K562 (cell line): ENCODE results near the gene EPYC. TPM values are rescaled to one million over a fixed set of nuclear protein-coding genes. Genes with fewer than 3 reads are reported as not detected.

Experiments used
- CCAR2 ChIP-seq: fragments of 200-400 bp; formaldehyde crosslinking; IDR thresholded peaks from 2 replicates; pipeline ENCODE4 v1.6.1; 2017; ENCODE audit warnings: mild to moderate bottlenecking, low read depth, low read length
- CTCFL ChIP-seq: IDR thresholded peaks from 2 replicates; pipeline ENCODE4 v1.6.1; 2011; ENCODE audit warnings: borderline replicate concordance, low read depth, mild to moderate bottlenecking, moderate library complexity, low read length; ENCODE audit not compliant: insufficient read depth, poor library complexity, severe bottlenecking
- DLX4 ChIP-seq: fragments of 250-450 bp; sonication (Bioruptor Pico); IDR thresholded peaks from 2 replicates; pipeline ENCODE4 v1.6.1; 2021; ENCODE audit warnings: mild to moderate bottlenecking
- MAFF ChIP-seq: IDR thresholded peaks from 2 replicates; pipeline ENCODE4 v1.6.1; 2012; ENCODE audit warnings: low read length, improper control_type of control experiment
- RBM15 ChIP-seq: fragments of 200-400 bp; formaldehyde crosslinking; IDR thresholded peaks from 2 replicates; pipeline ENCODE4 v1.6.1; 2018; ENCODE audit warnings: mild to moderate bottlenecking, low read length, moderate library complexity; ENCODE audit not compliant: insufficient read depth
- REST ChIP-seq, 2 experiments: fragments of 450-650 bp; formaldehyde crosslinking in 1 of 2; IDR thresholded peaks; 2 replicates each; pipeline versions ENCODE4 v1.4.0 to v1.6.1; 2014 to 2020; ENCODE audit warnings: mild to moderate bottlenecking in 2 of 2, borderline replicate concordance in 1 of 2, low read depth in 1 of 2
- polyA plus RNA-seq, 8 experiments: library from polyadenylated mRNA; depleted of rRNA in 4 of 8; stranded (reverse) in 5 of 8; unstranded in 3 of 8; fragments of >200 nt; fragmentation: Nextera tagmentation in 2 of 8; fragmentation: Illumina TruSeq in 1 of 8; extraction: Ambion mirVana in 2 of 8; extraction: Trizol in 1 of 8; gene quantifications; 2 replicates each; pipeline versions ENCODE4 v1.2.1 to v1.2.3, GENCODE V29; 2011 to 2014; ENCODE audit warnings: inconsistent platforms in 1 of 8, missing spikeins in 1 of 8
- total RNA-seq, 7 experiments: library from RNA; depleted of rRNA in 6 of 7; stranded (reverse); fragments of >200 nt in 6 of 7; fragmentation: Illumina TruSeq in 2 of 7; extraction: Trizol in 2 of 7; gene quantifications; 2 replicates each; pipeline versions ENCODE4 v1.2.1 to v1.2.3, GENCODE V29; 2011 to 2021; ENCODE audit warnings: low replicate concordance in 1 of 7

The EPYC gene
- total and polyA plus RNA-seq, 9 of the 15 experiments (the other 6 are each of a cell fraction or from before 2014, with no cell fraction given), result not detected

GRCh38 chr12:90953956-90954421 is 50.8 kb downstream of the EPYC start (continued):
- no peak for TF ChIP-seq DLX4 (CRISPR knock-in tag)
- TF ChIP-seq RBM15, result no peak
- TF ChIP-seq REST (IDR thresholded peaks at IDR 0.05; ENCODE audit: borderline replicate concordance), result no peak
- TF ChIP-seq REST (CRISPR knock-in tag; IDR thresholded peaks at IDR 0.05; ENCODE audit: low read depth), result no peak
- TF ChIP-seq CCAR2, result no peak
- peak; percentile 42 for TF ChIP-seq CTCFL
- no peak for TF ChIP-seq MAFF
- TF ChIP-seq, all 486 proteins: peak for 9
